ENCODE results near the gene CAMLG. TPM values are rescaled to one million over a fixed set of nuclear protein-coding genes. Genes with fewer than 3 reads are reported as not detected.
"Not testable (repeated sequence)": the region's sequence is repeated elsewhere in the genome, so short reads cannot be mapped to it uniquely, and the experiment has no call there.

CAMLG gene
- total and polyA plus RNA-seq, 9 donors: 40.6 to 91.9 (median 67.9) TPM

DNA sequence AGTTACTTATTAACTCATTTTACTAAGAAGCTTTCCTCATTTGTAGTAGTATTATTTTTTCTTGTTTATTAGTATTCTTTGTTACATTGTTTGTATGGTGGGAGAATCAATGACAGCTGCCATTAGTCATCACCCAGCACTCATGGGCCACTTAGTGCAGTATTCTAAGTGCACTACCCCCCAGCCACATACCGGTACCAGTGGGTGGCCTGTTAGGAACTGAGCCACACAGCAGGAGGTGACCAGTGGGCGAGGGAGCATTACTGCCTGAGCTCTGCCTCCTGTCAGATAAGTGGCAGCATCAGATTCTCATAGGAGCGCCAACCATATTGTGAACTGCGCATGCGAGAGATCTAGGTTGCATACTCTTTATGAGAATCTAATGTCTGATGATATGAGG lies 24.2 kb upstream of the CAMLG start:
- intact Hi-C loops (cut with DNase I): no loop called here
- H3K36me3 ChIP-seq: no peaks in the 10 kb centered on the region
- TF ChIP-seq, protein P1, sequence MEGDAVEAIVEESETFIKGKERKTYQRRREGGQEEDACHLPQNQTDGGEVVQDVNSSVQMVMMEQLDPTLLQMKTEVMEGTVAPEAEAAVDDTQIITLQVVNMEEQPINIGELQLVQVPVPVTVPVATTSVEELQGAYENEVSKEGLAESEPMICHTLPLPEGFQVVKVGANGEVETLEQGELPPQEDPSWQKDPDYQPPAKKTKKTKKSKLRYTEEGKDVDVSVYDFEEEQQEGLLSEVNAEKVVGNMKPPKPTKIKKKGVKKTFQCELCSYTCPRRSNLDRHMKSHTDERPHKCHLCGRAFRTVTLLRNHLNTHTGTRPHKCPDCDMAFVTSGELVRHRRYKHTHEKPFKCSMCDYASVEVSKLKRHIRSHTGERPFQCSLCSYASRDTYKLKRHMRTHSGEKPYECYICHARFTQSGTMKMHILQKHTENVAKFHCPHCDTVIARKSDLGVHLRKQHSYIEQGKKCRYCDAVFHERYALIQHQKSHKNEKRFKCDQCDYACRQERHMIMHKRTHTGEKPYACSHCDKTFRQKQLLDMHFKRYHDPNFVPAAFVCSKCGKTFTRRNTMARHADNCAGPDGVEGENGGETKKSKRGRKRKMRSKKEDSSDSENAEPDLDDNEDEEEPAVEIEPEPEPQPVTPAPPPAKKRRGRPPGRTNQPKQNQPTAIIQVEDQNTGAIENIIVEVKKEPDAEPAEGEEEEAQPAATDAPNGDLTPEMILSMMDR (IDR thresholded peaks at IDR 0.05): no peak
- TF ChIP-seq EP300 (IDR thresholded peaks at IDR 0.05) (no peak), POLR2A (IDR thresholded peaks at IDR 0.05) (no peak)
- WGBS, 3 donors: 93 to 96% (median 95%) methylated on average over 5 of the region's 5 CpGs
- no peak overlapping the region for H3K27ac ChIP-seq
- no peak overlapping the region for H3K4me3 ChIP-seq
- H3K9me3 ChIP-seq: no peaks in the 10 kb centered on the region
- H3K4me1 ChIP-seq (ENCODE audit: insufficient read depth): no peaks in the 10 kb centered on the region
- H3K27me3 ChIP-seq: no peaks in the 10 kb centered on the region
- no peak for DNase-seq

- Histone ChIP-seq H3K4me1 (ENCODE audit: insufficient read depth) (no peaks in the 10 kb centered on the region), H3K9me3 (no peaks in the 10 kb centered on the region), H3K4me3 (no peak overlapping the region), H3K27ac (no peak overlapping the region), H3K27me3 (no peaks in the 10 kb centered on the region), H3K36me3 (no peaks in the 10 kb centered on the region)
- intact Hi-C loops (cut with DNase I): no loop called here
- 97 to 99% (median 97%) methylated on average over 3 of the region's 3 CpGs for WGBS, 3 donors
- DNase-seq: no peak
- TF ChIP-seq POLR2A (IDR thresholded peaks at IDR 0.05) (no peak), EP300 (IDR thresholded peaks at IDR 0.05) (no peak)
- TF ChIP-seq, protein P1 (IDR thresholded peaks at IDR 0.05): no peak
These were observed 23.8 kb upstream of the CAMLG start for GRCh38 chr5:134714541-134714940.

GRCh38 chr5:134715466-134715865 lies 22.9 kb upstream of the CAMLG start:
- not testable (repeated sequence) for DNase-seq, H3K36me3 ChIP-seq, H3K27me3 ChIP-seq

DNA sequence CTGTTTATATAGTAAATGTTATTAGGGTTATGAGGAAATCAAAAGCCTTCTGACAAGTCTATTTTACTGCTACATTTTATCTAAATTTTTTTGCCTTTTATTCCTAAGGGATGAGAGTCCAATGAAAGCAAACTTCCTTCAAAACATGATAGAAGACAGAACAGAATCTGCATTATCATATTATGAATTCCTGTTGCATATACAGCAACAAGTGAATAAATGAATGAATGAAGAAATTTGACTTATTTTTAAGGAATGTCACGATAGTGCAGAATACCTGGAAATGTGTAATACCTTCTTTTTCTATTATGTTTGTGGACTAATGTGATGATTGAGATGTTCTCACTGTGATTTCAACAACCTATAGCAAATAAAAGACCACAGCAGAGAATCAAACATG lies 13.5 kb upstream of the CAMLG start:
- WGBS, 3 donors: 82 to 94% (median 89%) methylated on average over 1 of the region's 1 CpG
- intact Hi-C loops (cut with DNase I): no loop called here

More at GRCh38 chr5:134715466-134715865, 22.9 kb upstream of the CAMLG start:
- H3K9me3 ChIP-seq; intact Hi-C loops (cut with DNase I); H3K4me1 ChIP-seq (ENCODE audit: insufficient read depth); H3K4me3 ChIP-seq; H3K27ac ChIP-seq: not testable (repeated sequence)
- 86 to 88% (median 87%) methylated on average over 4 of the region's 4 CpGs for WGBS, 3 donors

GRCh38 chr5:134732819-134733218 lies 5.5 kb upstream of the CAMLG start:
- Histone ChIP-seq H3K4me1 (ENCODE audit: insufficient read depth) (no peaks in the 10 kb centered on the region), H3K27ac (no peak overlapping the region), H3K9me3 (no peaks in the 10 kb centered on the region), H3K36me3 (no peaks in the 10 kb centered on the region), H3K4me3 (no peak overlapping the region), H3K27me3 (no peaks in the 10 kb centered on the region)
- no peak for TF ChIP-seq EP300 (IDR thresholded peaks at IDR 0.05)
- TF ChIP-seq, protein P1 (IDR thresholded peaks at IDR 0.05): no peak
- no peak for TF ChIP-seq POLR2A (IDR thresholded peaks at IDR 0.05)
- DNase-seq: no peak
- intact Hi-C loops (cut with DNase I): no loop called here
- WGBS, 3 donors: 53 to 66% (median 63%) methylated on average over 3 of the region's 3 CpGs

More for the DNA sequence above, 13.5 kb upstream of the CAMLG start:
- no peak for TF ChIP-seq EP300 (IDR thresholded peaks at IDR 0.05)
- no peak for TF ChIP-seq POLR2A (IDR thresholded peaks at IDR 0.05)
- TF ChIP-seq, protein P1 (IDR thresholded peaks at IDR 0.05): no peak
- H3K27ac ChIP-seq: no peak overlapping the region
- no peak for DNase-seq
- H3K9me3 ChIP-seq: no peaks in the 10 kb centered on the region
- no peaks in the 10 kb centered on the region for H3K4me1 ChIP-seq (ENCODE audit: insufficient read depth)
- no peaks in the 10 kb centered on the region for H3K36me3 ChIP-seq
- no peak overlapping the region for H3K4me3 ChIP-seq
- no peaks in the 10 kb centered on the region for H3K27me3 ChIP-seq
